Pericardium fibroblast (primary cell): ENCODE measurements around the gene TEAD3. TPM values are rescaled to one million over a fixed set of nuclear protein-coding genes. Genes with fewer than 3 reads are reported as not detected.

Source experiments
- total RNA-seq: library from RNA; depleted of rRNA; stranded (reverse); fragments of >200 nt; gene quantifications from 2 replicates; pipeline ENCODE4 v1.2.3, GENCODE V29; 2015

The TEAD3 gene
- 14.9 and 29.2 TPM in 2 replicates for total RNA-seq

GRCh38 chr6:35496841-35497570 is at the start of gene TEAD3:
Gene TEAD3 (minus strand): TSS chr6:35497079.

GRCh38 chr6:35512740-35513139 is 15.9 kb upstream of the TEAD3 start, which contains the start of gene TULP1:
Gene TULP1 (minus strand): TSS chr6:35512896. CDS start chr6:35512858, 38 bp downstream.

DNA sequence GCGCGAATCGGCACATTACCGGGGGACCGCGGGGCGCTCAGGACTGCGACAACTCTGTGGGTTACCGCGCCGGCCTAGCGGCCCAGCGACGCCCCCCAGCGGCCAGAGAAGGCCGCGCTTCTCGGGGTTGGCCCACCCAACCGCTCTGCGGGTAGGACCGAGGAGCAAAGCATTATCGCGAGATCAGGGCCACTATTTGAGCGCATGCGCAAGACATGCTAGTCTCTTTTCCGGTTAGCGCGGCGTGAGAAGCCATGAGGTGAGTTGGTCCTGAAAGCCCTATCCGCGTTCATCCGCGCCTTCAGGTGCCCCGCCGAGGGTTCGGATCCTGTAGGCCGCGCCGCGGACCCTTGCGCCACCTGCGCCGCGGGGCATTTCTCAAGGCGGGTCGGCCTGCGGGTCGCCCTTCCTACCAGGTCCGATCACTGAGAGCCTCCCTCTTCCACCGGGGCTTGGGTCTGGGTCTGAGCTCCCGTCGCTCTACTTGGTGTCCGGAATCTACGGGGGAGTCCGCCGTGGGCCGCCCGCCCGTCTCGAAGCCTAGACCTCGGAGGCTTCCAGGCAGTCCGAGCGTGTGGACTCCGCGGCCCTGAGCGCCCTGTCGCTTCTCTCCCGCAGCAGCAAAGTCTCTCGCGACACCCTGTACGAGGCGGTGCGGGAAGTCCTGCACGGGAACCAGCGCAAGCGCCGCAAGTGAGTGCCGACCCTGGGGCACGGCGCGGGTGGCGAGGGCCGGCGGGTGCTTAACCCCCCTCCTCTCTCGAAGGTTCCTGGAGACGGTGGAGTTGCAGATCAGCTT is 28.5 kb downstream of the TEAD3 start, which contains the start of gene RPL10A:
RPL10A (plus strand) TSS at position 221 of the 799 bp plus-strand sequence; CDS start at position 255, 34 bp downstream.

DNA sequence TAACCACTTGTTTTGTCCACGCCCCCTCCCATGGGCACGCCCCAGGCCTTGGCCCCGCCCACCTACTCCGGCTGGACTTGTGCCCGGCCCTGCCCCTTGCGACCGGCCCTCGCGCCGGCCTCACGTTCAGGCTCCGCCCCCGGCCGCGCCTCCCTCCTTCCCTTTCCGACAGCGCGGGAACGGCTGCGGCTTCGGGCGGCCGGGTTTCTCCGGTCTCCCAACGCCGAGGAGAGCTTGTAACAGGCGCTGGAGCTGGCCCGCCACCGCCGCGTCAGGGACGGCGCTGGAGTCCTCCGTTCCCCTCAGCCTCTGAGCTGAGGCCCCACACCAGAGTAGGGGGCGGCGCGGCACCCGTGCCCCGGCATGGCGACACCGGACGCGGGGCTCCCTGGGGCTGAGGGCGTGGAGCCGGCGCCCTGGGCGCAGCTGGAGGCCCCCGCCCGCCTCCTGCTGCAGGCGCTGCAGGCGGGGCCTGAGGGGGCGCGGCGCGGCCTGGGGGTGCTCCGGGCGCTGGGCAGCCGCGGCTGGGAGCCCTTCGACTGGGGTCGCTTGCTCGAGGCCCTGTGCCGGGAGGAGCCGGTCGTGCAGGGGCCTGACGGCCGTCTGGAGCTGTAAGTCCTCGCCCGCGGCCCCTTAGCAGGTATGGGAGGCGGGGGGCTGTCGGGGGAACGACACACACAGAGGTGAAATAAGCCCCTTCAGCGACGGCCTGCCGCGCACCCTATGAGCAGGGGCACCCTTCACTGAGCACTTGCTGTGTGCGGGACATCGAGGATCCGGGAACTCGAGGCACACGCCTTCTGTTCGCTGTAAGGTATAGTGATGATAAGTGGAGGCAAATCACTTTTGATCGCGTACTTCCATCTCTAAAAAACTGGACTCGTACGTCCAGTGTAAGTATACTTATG is 44.4 kb downstream of the TEAD3 start, which contains the start of gene FANCE:
FANCE (plus strand) TSS at position 156 of the 908 bp plus-strand sequence; CDS start at position 364, 208 bp downstream.

Other genes with a start within 250 kb of the TEAD3 start
- gene ZNF76, start 237.3 kb downstream of the TEAD3 start, total RNA-seq = 12.3 and 16.1 TPM in 2 replicates
- 0.70 and 2.5 TPM in 2 replicates for gene DEF6, start 199.3 kb downstream of the TEAD3 start, total RNA-seq
- 13.9 and 17.5 TPM in 2 replicates for gene PPARD, start 154.5 kb downstream of the TEAD3 start, total RNA-seq
- 4.9 and 5.0 TPM in 2 replicates for gene FANCE, start 44.7 kb downstream of the TEAD3 start, total RNA-seq
- gene RPL10A, start 28.7 kb downstream of the TEAD3 start, total RNA-seq = 1,925 and 2,821 TPM in 2 replicates
- gene TULP1, start 15.8 kb upstream of the TEAD3 start, total RNA-seq = not detected in 2 replicates
- 172 and 205 TPM in 2 replicates for gene FKBP5, start 191.8 kb upstream of the TEAD3 start, total RNA-seq
- 0.43 TPM in 1 of 2 replicates, not detected in the other for gene ARMC12, start 240.0 kb upstream of the TEAD3 start, total RNA-seq